Mesothelial cell of epicardium (in vitro differentiated cells): ENCODE data around the gene RPL13. TPM values are rescaled to one million over a fixed set of nuclear protein-coding genes. Genes with fewer than 3 reads are reported as not detected.
"Not testable (repeated sequence)": the region's sequence is repeated elsewhere in the genome, so short reads cannot be mapped to it uniquely, and the experiment has no call there.

ENCODE experiments used
- DNase-seq, 2 experiments: peaks; one replicate each; pipeline ENCODE4 v3.0.0; 2021; ENCODE audit warnings: low spot score in 2 of 2; ENCODE audit not compliant: unreplicated experiment in 2 of 2
- H3K27ac Mint-ChIP-seq: 2 replicates; pipeline ENCODE4 v1.8.0; 2021; ENCODE audit warnings: mixed read lengths
- H3K27me3 Mint-ChIP-seq: 2 replicates; pipeline ENCODE4 v1.8.0; 2021; ENCODE audit warnings: low read depth, mixed read lengths
- H3K36me3 Mint-ChIP-seq: 2 replicates; pipeline ENCODE4 v1.8.0; 2021; ENCODE audit warnings: mixed read lengths
- H3K4me1 Mint-ChIP-seq: 2 replicates; pipeline ENCODE4 v1.8.0; 2021; ENCODE audit warnings: mixed read lengths
- H3K4me3 Mint-ChIP-seq: 2 replicates; pipeline ENCODE4 v1.8.0; 2021; ENCODE audit warnings: mild to moderate bottlenecking, moderate library complexity, mixed read lengths
- H3K9me3 Mint-ChIP-seq: 2 replicates; pipeline ENCODE4 v1.8.0; 2021; ENCODE audit warnings: mixed read lengths
- CTCF ChIP-seq: fragments of 200-600 bp; sonication (generic); IDR thresholded peaks from one replicate; pipeline ENCODE4 v1.5.0; 2021; ENCODE audit warnings: antibody characterized with exemption; ENCODE audit not compliant: unreplicated experiment
- total RNA-seq: library from RNA; stranded (reverse); gene quantifications from 3 replicates; pipeline ENCODE4 v1.2.1, GENCODE V29; 2021

The RPL13 gene
- total RNA-seq, 1 donor from 2014 or later: 2,065 TPM

GRCh38 chr16:89584768-89585549 is 24.5 kb downstream of the RPL13 start:
- no peak for DNase-seq
- Mint-ChIP-seq H3K9me3 (no peaks in the 10 kb centered on the region), H3K4me1 (no peaks in the 10 kb centered on the region), H3K4me3 (no peak overlapping the region), H3K36me3 (no peaks in the 10 kb centered on the region), H3K27ac (no peak overlapping the region), H3K27me3 (no peaks in the 10 kb centered on the region)
- TF ChIP-seq CTCF: no peak

- DNase-seq: no peak
- no peak for TF ChIP-seq CTCF
- no peak overlapping the region for H3K27ac Mint-ChIP-seq
- no peak overlapping the region for H3K4me3 Mint-ChIP-seq
- no peaks in the 10 kb centered on the region for H3K36me3 Mint-ChIP-seq
- no peaks in the 10 kb centered on the region for H3K27me3 Mint-ChIP-seq
- H3K4me1 Mint-ChIP-seq: no peaks in the 10 kb centered on the region
- no peaks in the 10 kb centered on the region for H3K9me3 Mint-ChIP-seq
Measured at GRCh38 chr16:89586218-89586617, 25.7 kb downstream of the RPL13 start.

- no peak overlapping the region for H3K4me3 Mint-ChIP-seq
- no peaks in the 10 kb centered on the region for H3K36me3 Mint-ChIP-seq
- no peaks in the 10 kb centered on the region for H3K9me3 Mint-ChIP-seq
- H3K4me1 Mint-ChIP-seq: no peaks in the 10 kb centered on the region
- TF ChIP-seq CTCF: no peak
- no peak overlapping the region for H3K27ac Mint-ChIP-seq
- H3K27me3 Mint-ChIP-seq: no peaks in the 10 kb centered on the region
- DNase-seq: no peak
Measured at GRCh38 chr16:89586853-89587252, 26.4 kb downstream of the RPL13 start.

GRCh38 chr16:89587676-89588075 is 27.2 kb downstream of the RPL13 start:
- not testable (repeated sequence) for H3K4me1 Mint-ChIP-seq, H3K27ac Mint-ChIP-seq, H3K9me3 Mint-ChIP-seq, DNase-seq, H3K4me3 Mint-ChIP-seq, H3K27me3 Mint-ChIP-seq, H3K36me3 Mint-ChIP-seq

- Mint-ChIP-seq H3K27me3 (no peaks in the 10 kb centered on the region), H3K36me3 (no peaks in the 10 kb centered on the region), H3K27ac (no peak overlapping the region), H3K4me3 (no peak overlapping the region), H3K4me1 (no peaks in the 10 kb centered on the region), H3K9me3 (no peaks in the 10 kb centered on the region)
- TF ChIP-seq CTCF: no peak
- no peak for DNase-seq
Measured at GRCh38 chr16:89588413-89589109, 28.1 kb downstream of the RPL13 start.

GRCh38 chr16:89589241-89589926 is 28.9 kb downstream of the RPL13 start:
- Mint-ChIP-seq H3K36me3 (no peaks in the 10 kb centered on the region), H3K9me3 (no peaks in the 10 kb centered on the region), H3K27ac (no peak overlapping the region), H3K4me3 (no peak overlapping the region), H3K27me3 (no peaks in the 10 kb centered on the region), H3K4me1 (no peaks in the 10 kb centered on the region)
- TF ChIP-seq CTCF: no peak
- DNase-seq: no peak
